ENCODE data around the gene PYM1. TPM values are rescaled to one million over a fixed set of nuclear protein-coding genes. Genes with fewer than 3 reads are reported as not detected.

The PYM1 gene
- total RNA-seq, 1 experiment from 2014 or later: 58.9 TPM

GRCh38 chr12:55891310-55891709 lies 36.4 kb downstream of the PYM1 start:
- Mint-ChIP-seq H3K27ac (no peak overlapping the region), H3K36me3 (ENCODE audit: insufficient read depth in 1 of 3, low read depth in 3 of 3) (0 out of 7 replicates have a peak, but pooled peaks cover 0 to 2% (median 0%) of the 10 kb centered on the region in 3 experiments), H3K9me3 (no peaks in the 10 kb centered on the region; a peak in 1 of 5 replicates), H3K27me3 (ENCODE audit: low read depth) (no peaks in the 10 kb centered on the region), H3K4me1 (no peaks in the 10 kb centered on the region), H3K4me3 (no peak overlapping the region)
- no peaks in the 10 kb centered on the region for H3K79me2 ChIP-seq (ENCODE audit: insufficient read depth, low read length)
- H2BK12ac ChIP-seq (ENCODE audit: insufficient read length, low read depth, low read length): no peak overlapping the region
- H2BK15ac ChIP-seq (ENCODE audit: low read depth, low read length): no peak overlapping the region
- no peaks in the 10 kb centered on the region for H4K20me1 ChIP-seq (ENCODE audit: control insufficient read depth, insufficient read depth, insufficient read length)
- H3K18ac ChIP-seq (ENCODE audit: insufficient read length, low read depth, low read length): no peak overlapping the region
- no peak overlapping the region for H2BK120ac ChIP-seq (ENCODE audit: low read depth, low read length, poor library complexity, severe bottlenecking)
- no peaks in the 10 kb centered on the region for H3K4me1 ChIP-seq (ENCODE audit: insufficient read depth, low read length)
- no peaks in the 10 kb centered on the region for H3K23me2 ChIP-seq (ENCODE audit: insufficient read length, low read depth, low read length, poor library complexity, severe bottlenecking)
- no peak overlapping the region for H3K4me2 ChIP-seq (ENCODE audit: insufficient read depth, insufficient read length, low read length)
- no peaks in the 10 kb centered on the region for H3K79me1 ChIP-seq (ENCODE audit: insufficient read depth, low read depth, low read length, poor library complexity, severe bottlenecking)
- H2AFZ ChIP-seq (ENCODE audit: low read length): no peak overlapping the region
- no peak overlapping the region for H3K14ac ChIP-seq (ENCODE audit: insufficient read depth, low read length)
- H3K9ac ChIP-seq (ENCODE audit: extremely low read depth, insufficient read length, low read length): no peak overlapping the region
- no peak for DNase-seq
- no peak overlapping the region for H3K4ac ChIP-seq (ENCODE audit: low read depth, low read length)
- no peak overlapping the region for H4K91ac ChIP-seq (ENCODE audit: insufficient read length, low read depth, low read length)
- no peak overlapping the region for H4K5ac ChIP-seq (ENCODE audit: insufficient read length, low read depth, low read length)
- H3K27me3 ChIP-seq (ENCODE audit: insufficient read depth, low read length): no peaks in the 10 kb centered on the region
- TF ChIP-seq CTCF (conservative IDR thresholded peaks at IDR 0.05): no peak
- no CpG with 5 or more reads among the region's 4 CpGs for WGBS (ENCODE audit: extremely low coverage, insufficient read length, low lambda C conversion rate)
- H2AK5ac ChIP-seq (ENCODE audit: insufficient read length, low read length): no peak overlapping the region
- no peak overlapping the region for H4K8ac ChIP-seq (replicated peaks; ENCODE audit: insufficient read length, low read depth, low read length)
- no peak overlapping the region for H3K23ac ChIP-seq (ENCODE audit: insufficient read length, low read depth, low read length)
- H3T11ph ChIP-seq (ENCODE audit: low read length): no peak overlapping the region
- H3K56ac ChIP-seq (ENCODE audit: insufficient read length, low read depth, low read length): no peak overlapping the region
- no peak overlapping the region for H2BK20ac ChIP-seq (ENCODE audit: low read depth, low read length, poor library complexity, severe bottlenecking)
- no peak overlapping the region for H3K27ac ChIP-seq (ENCODE audit: insufficient read length, low read depth, low read length)
- H2BK5ac ChIP-seq (ENCODE audit: insufficient read length, low read length): no peak overlapping the region
- no peaks in the 10 kb centered on the region for H3K9me3 ChIP-seq (ENCODE audit: control insufficient read depth, low read depth, low read length)
